Hepatocyte (in vitro differentiated cells): ENCODE measurements around the gene ST6GALNAC2. TPM values are rescaled to one million over a fixed set of nuclear protein-coding genes. Genes with fewer than 3 reads are reported as not detected.

ENCODE experiments used
- DNase-seq: peaks from one replicate; pipeline ENCODE4 v3.0.0-alpha.2; 2016; ENCODE audit warnings: low spot score
- H2AFZ ChIP-seq: fragments of 200-600 bp; sonication (generic); 2 replicates; pipeline ENCODE4 v1.6.0; 2016; ENCODE audit warnings: antibody characterized with exemption, mild to moderate bottlenecking
- H3K27ac ChIP-seq: fragments of 200-600 bp; sonication (generic); 2 replicates; pipeline ENCODE4 v1.5.1; 2016; ENCODE audit warnings: mild to moderate bottlenecking
- H3K27me3 ChIP-seq: fragments of 200-600 bp; sonication (generic); 2 replicates; pipeline ENCODE4 v1.6.1; 2016
- H3K36me3 ChIP-seq: fragments of 200-600 bp; sonication (generic); replicated peaks from 2 replicates; pipeline ENCODE4 v1.5.1; 2016; ENCODE audit warnings: low read depth; ENCODE audit not compliant: insufficient read depth
- H3K4me1 ChIP-seq: fragments of 200-600 bp; sonication (generic); 2 replicates; pipeline ENCODE4 v1.5.1; 2016; ENCODE audit warnings: mild to moderate bottlenecking, moderate library complexity; ENCODE audit not compliant: insufficient read depth
- H3K4me2 ChIP-seq: fragments of 200-600 bp; sonication (generic); 2 replicates; pipeline ENCODE4 v1.6.0; 2016
- H3K4me3 ChIP-seq: fragments of 200-600 bp; sonication (generic); 2 replicates; pipeline ENCODE4 v1.5.1; 2016; ENCODE audit warnings: mild to moderate bottlenecking
- H3K79me2 ChIP-seq: fragments of 200-600 bp; sonication (generic); 2 replicates; pipeline ENCODE4 v1.6.0; 2017; ENCODE audit warnings: mild to moderate bottlenecking
- H3K9me2 ChIP-seq: fragments of 200-600 bp; sonication (generic); replicated peaks from 2 replicates; pipeline ENCODE4 v1.6.0; 2017; ENCODE audit warnings: mild to moderate bottlenecking; ENCODE audit not compliant: insufficient read depth
- H3K9me3 ChIP-seq: fragments of 200-600 bp; sonication (generic); 2 replicates; pipeline ENCODE4 v1.5.1; 2016; ENCODE audit warnings: low read depth, mild to moderate bottlenecking
- H4K20me1 ChIP-seq: fragments of 200-600 bp; sonication (generic); 2 replicates; pipeline ENCODE4 v1.6.0; 2016; ENCODE audit warnings: mild to moderate bottlenecking; ENCODE audit not compliant: insufficient read depth, poor library complexity, severe bottlenecking
- EZH2 ChIP-seq: fragments of 200-600 bp; sonication (generic); IDR thresholded peaks from 2 replicates; pipeline ENCODE4 v1.6.1; 2016; ENCODE audit warnings: antibody characterized with exemption, mild to moderate bottlenecking, borderline replicate concordance
- EZH2phosphoT487 ChIP-seq: fragments of 200-600 bp; sonication (generic); IDR thresholded peaks from one replicate; pipeline ENCODE4 v1.6.1; 2018; ENCODE audit warnings: antibody characterized with exemption, mild to moderate bottlenecking, low read depth, moderate library complexity; ENCODE audit not compliant: unreplicated experiment, severe bottlenecking
- WGBS: methylation state at CpG from one replicate; pipeline ENCODE4 v1.1.6; 2016; ENCODE audit warnings: low lambda C conversion rate; ENCODE audit errors: missing lambda C conversion rate; 5-methylcytosine and 5-hydroxymethylcytosine counted together
- polyA plus RNA-seq: library from polyadenylated mRNA; unstranded; fragments of >200 nt; fragmentation: Nextera tagmentation; extraction: Ambion mirVana; gene quantifications from 2 replicates; pipeline ENCODE4 v1.2.1, GENCODE V29; 2016
- total RNA-seq: library from RNA; depleted of rRNA; stranded (reverse); fragments of >200 nt; gene quantifications from 2 replicates; pipeline ENCODE4 v1.2.3, GENCODE V29; 2014
- TF ChIP-seq, protein P1 (sequence below): fragments of 200-600 bp; sonication (generic); IDR thresholded peaks from 2 replicates; pipeline ENCODE4 v1.5.1; 2016; ENCODE audit warnings: antibody characterized with exemption, mild to moderate bottlenecking; ENCODE audit not compliant: poor library complexity

ST6GALNAC2 gene
- total and polyA plus RNA-seq, 2 experiments from 2014 or later, result 1.4 to 1.8 TPM

GRCh38 chr17:76549539-76549938, 36.1 kb downstream of the ST6GALNAC2 start:
- Histone ChIP-seq H3K4me2 (no peak overlapping the region), H2AFZ (no peak overlapping the region), H3K27ac (no peak overlapping the region), H3K27me3 (no peaks in the 10 kb centered on the region), H3K9me2 (no peaks in the 10 kb centered on the region), H3K9me3 (no peaks in the 10 kb centered on the region), H3K4me1 (peaks cover 43% of the 10 kb centered on the region), H3K79me2 (no peaks in the 10 kb centered on the region), H3K4me3 (no peak overlapping the region), H3K36me3 (no peaks in the 10 kb centered on the region), H4K20me1 (no peaks in the 10 kb centered on the region)
- no peak for DNase-seq
- WGBS, result 78% methylated on average over 7 of the region's 7 CpGs
- TF ChIP-seq EZH2phosphoT487 (no peak), EZH2 (no peak)
- TF ChIP-seq, protein P1, sequence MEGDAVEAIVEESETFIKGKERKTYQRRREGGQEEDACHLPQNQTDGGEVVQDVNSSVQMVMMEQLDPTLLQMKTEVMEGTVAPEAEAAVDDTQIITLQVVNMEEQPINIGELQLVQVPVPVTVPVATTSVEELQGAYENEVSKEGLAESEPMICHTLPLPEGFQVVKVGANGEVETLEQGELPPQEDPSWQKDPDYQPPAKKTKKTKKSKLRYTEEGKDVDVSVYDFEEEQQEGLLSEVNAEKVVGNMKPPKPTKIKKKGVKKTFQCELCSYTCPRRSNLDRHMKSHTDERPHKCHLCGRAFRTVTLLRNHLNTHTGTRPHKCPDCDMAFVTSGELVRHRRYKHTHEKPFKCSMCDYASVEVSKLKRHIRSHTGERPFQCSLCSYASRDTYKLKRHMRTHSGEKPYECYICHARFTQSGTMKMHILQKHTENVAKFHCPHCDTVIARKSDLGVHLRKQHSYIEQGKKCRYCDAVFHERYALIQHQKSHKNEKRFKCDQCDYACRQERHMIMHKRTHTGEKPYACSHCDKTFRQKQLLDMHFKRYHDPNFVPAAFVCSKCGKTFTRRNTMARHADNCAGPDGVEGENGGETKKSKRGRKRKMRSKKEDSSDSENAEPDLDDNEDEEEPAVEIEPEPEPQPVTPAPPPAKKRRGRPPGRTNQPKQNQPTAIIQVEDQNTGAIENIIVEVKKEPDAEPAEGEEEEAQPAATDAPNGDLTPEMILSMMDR, result no peak

DNA sequence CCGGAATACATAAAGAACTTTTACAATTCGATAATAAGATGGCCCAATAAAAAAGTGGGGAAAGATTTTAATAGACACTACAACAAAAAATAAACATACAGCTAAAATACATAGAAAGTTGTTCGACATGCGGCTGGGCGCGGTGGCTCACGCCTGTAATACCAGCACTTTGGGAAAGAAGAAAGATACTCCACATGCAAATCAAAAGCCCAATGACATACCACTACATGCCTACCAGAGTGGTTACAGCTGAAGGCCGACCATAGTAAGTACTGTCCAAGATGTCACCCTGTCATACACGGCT, 36.5 kb downstream of the ST6GALNAC2 start:
- no peaks in the 10 kb centered on the region for H3K79me2 ChIP-seq
- no peaks in the 10 kb centered on the region for H4K20me1 ChIP-seq
- no peak overlapping the region for H2AFZ ChIP-seq
- no peaks in the 10 kb centered on the region for H3K9me3 ChIP-seq
- no peaks in the 10 kb centered on the region for H3K27me3 ChIP-seq
- WGBS, result 87% methylated on average over 9 of the region's 9 CpGs
- DNase-seq, result no peak
- no peak overlapping the region for H3K4me3 ChIP-seq
- no peak overlapping the region for H3K4me2 ChIP-seq
- H3K36me3 ChIP-seq, result no peaks in the 10 kb centered on the region
- H3K27ac ChIP-seq, result peak overlapping the region; percentile 51
- H3K4me1 ChIP-seq, result peaks cover 46% of the 10 kb centered on the region
- no peaks in the 10 kb centered on the region for H3K9me2 ChIP-seq
- TF ChIP-seq, protein P1, result no peak
- no peak for TF ChIP-seq EZH2
- no peak for TF ChIP-seq EZH2phosphoT487

- no peaks in the 10 kb centered on the region for H3K36me3 ChIP-seq
- 68% methylated on average over 9 of the region's 9 CpGs for WGBS
- peak overlapping the region; percentile 51 for H3K27ac ChIP-seq
- H3K27me3 ChIP-seq, result no peaks in the 10 kb centered on the region
- H4K20me1 ChIP-seq, result no peaks in the 10 kb centered on the region
- no peaks in the 10 kb centered on the region for H3K9me2 ChIP-seq
- no peak overlapping the region for H2AFZ ChIP-seq
- H3K9me3 ChIP-seq, result no peaks in the 10 kb centered on the region
- no peak for DNase-seq
- H3K79me2 ChIP-seq, result no peaks in the 10 kb centered on the region
- H3K4me3 ChIP-seq, result no peak overlapping the region
- no peak overlapping the region for H3K4me2 ChIP-seq
- TF ChIP-seq EZH2 (no peak), EZH2phosphoT487 (no peak)
- TF ChIP-seq, protein P1, result no peak
- H3K4me1 ChIP-seq, result peaks cover 52% of the 10 kb centered on the region
Observed at GRCh38 chr17:76548378-76549214, 37.1 kb downstream of the ST6GALNAC2 start.
